HG02610 (cell line): ENCODE results near the gene C1orf210.
A peak's percentile ranks its signal among the peaks of the same experiment; 100 is the strongest.

Source experiments
- ATAC-seq: cut with Tn5 transposase; IDR thresholded peaks from one replicate; pipeline ENCODE4 v1.9.1; 2021; ENCODE audit warnings: mild to moderate bottlenecking, moderate library complexity; ENCODE audit not compliant: unreplicated experiment

The C1orf210 gene

DNA sequence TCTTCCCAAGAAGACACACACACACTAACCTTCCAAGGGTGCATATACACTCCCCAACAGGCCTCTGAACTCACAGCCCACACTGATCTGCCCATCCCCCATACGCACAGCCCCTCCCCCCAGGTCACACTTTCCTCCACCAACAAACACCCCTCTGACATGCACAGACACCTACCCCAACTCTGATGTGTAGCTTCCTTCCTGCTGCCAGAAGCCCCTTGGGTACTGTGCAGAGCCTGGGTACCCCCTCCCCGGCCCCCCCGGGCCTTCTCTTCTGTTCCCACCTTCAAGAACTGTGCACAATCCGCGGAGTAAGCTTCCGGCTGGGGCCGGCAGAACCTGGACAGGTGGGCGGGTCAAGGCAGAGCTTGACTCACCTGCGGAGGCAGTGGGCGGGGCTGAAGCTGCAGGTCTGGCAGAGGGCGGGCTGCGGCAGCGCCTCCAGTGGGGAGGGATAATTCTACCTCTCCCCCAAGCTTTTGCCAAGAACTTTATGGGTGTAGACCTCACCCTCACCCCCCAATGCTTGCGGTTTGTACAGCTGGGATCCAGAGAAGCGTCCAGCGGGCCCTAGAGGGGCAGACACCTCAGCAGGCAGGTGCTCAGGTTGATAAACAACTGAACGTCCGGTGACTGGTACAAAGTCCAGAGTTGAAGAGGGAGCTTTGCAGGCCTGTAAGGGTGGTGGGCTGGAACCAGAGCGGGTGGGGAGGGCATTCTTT, at the start of gene C1orf210:
Gene C1orf210 (minus strand): TSS at position 313 of the 722 bp plus-strand sequence. CDS start 2,311 bp downstream, outside the sequence.
- ATAC-seq: no peak

- no peak for ATAC-seq
Observed at GRCh38 chr1:43334453-43335205, 49.2 kb upstream of the C1orf210 start.

- no peak for ATAC-seq
Observed at GRCh38 chr1:43331688-43332087, 46.3 kb upstream of the C1orf210 start.

DNA sequence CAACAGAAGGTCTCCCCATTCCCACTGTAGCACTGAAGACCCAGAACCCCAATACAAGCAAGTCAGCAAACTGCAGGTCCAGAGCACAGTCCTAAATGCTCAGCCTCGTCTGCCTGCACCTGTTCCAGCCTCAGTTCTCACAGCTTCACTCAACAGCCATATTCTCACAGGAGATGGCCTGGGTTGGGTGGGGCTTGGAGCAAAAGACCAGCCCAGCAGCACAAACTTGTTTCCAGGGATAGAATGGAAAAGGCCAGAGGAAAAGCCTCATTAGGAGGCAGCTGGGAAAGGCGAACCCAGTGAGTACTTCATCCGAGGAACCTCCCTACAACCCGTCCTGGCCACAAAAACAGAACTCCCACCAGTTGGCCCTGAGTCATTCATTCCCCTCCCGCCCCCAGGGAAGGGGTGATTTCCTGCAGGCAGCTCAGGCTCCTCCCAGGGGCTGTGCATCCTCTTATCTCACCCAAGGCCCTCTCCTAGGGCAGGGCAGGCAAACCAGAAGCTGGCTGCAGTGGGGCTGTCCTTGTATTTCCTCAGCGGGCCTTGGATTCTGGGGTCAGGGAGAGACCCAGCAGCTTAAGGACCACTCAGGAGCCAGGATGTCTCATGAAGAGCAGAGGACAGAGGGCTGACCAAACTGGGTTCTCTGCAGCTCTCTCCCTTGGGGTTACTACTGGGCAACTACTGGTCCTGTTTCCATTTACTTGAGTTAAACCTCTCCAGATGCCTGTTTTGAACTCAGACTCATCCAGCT, 44.8 kb upstream of the C1orf210 start:
- ATAC-seq: peak; percentile 76

- ATAC-seq: no peak
Observed at GRCh38 chr1:43327549-43328292, 42.3 kb upstream of the C1orf210 start.

GRCh38 chr1:43325381-43325780, 40.0 kb upstream of the C1orf210 start:
- ATAC-seq: no peak

DNA sequence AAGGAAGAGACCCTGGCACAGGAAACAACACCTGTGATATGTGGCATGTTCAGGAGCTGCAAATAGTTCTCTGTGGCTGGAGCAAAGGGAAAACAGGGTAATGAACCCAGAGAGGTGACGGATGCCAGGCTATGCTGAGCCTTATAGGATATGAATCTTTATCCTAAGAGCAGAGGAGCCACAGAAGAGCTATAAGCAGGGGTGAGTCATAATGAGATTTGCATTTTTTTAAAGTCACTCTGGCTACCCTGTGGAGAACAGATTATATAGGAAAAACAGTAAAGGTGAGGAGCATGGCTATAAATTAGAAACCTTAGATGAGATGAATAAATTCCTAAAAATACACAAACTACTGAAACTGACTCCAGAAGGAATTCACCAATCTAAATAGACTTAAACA, 39.4 kb upstream of the C1orf210 start:
- no peak for ATAC-seq

DNA sequence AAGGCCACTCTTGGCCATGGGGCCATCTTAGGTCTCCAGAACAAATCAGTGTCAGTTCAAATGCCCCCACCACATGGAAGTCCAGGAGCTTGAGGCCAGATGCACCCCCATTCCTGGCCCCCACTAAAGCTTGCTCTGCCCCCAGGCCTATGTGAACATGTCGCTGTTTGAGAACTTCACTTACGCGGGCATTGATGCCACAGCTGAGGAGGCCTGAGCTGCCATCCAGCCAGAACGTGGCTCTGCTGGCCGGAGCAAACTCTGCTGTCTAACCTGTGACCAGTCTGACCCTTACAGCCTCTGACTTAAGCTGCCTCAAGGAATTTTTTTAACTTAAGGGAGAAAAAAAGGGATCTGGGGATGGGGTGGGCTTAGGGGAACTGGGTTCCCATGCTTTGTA, 37.1 kb upstream of the C1orf210 start:
- no peak for ATAC-seq

- ATAC-seq: no peak
Observed at GRCh38 chr1:43321331-43321891, 36.0 kb upstream of the C1orf210 start.

- no peak for ATAC-seq
Observed at GRCh38 chr1:43319766-43320165, 34.4 kb upstream of the C1orf210 start.

- ATAC-seq: no peak
Observed at GRCh38 chr1:43319288-43319687, 33.9 kb upstream of the C1orf210 start.

DNA sequence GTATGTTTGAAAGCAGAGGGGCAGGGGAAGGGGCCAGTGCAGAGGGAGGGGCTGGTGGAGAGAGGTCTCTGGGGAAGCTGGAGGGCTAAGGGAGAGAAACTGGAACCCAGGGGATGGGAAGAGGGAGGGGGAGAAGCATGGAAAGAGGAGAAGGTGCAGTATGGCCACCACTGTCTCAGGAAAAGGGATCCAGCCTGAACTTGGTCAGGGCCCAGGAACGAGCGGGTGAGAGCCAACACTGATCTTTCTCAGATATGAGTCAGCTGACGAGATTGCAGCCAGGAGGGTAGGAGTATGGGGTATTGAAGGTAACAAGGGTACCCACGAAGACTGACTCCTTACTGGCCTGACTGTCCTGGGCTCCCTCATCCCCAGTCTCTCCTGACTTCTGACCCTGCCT, 33.5 kb upstream of the C1orf210 start:
- no peak for ATAC-seq

GRCh38 chr1:43317817-43318471, 32.6 kb upstream of the C1orf210 start:
- ATAC-seq: no peak

DNA sequence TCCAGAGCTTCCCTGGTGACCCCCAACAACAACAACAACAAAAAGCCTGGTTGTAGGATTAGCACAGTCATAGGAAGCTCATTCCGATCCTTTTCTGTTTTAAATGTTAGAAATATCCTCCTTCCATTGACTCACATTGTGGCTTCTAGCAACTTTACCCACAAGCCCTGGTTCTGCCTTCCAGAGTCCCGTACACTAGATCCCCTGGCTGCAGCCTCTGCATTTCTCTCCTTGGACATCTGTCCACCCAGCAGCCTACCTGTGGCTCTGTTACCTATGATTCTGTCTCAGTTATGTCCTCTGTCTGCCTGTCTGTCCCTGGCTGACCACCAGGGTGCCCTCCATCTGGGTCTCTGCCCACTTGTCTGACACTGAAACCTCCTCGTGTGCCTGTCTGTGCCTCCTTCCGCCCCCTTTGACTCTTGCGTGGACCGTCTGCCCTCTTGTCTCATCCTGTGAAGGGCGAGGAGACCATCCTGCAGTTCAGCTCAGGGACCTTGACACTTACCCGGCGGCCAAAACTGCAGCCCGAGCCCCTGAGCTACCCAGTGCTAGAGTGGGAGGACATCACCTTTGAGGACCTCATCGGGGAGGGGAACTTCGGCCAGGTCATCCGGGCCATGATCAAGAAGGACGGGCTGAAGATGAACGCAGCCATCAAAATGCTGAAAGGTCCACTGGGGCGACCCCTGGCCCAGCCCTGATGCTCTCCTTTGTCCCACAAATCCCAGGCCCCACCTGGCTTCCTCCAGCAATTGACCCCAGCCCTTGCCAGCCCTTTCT, 31.5 kb upstream of the C1orf210 start:
- no peak for ATAC-seq

- no peak for ATAC-seq
Observed at GRCh38 chr1:43315963-43316737, 30.8 kb upstream of the C1orf210 start.

- ATAC-seq: no peak
Observed at GRCh38 chr1:43315481-43315880, 30.1 kb upstream of the C1orf210 start.

DNA sequence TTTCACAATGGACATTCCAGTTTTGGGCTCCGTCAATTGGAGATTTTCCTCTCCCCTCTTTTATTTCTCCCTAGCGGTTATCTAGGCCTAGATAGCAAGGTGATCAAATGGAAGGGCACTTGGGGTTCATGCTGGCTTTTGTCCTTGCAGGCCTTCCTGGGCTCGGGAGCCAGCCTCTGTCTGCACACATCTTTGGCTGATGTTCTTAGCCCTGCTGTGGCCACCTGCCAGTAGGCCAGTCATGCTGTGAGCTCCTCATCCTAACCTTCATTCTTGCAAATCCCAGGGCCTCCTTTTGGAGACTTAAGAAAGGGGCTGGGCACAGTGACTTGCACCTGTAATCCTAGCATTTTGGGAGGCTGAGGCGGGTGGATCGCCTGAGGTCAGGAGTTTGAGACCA, 28.9 kb upstream of the C1orf210 start:
- no peak for ATAC-seq

DNA sequence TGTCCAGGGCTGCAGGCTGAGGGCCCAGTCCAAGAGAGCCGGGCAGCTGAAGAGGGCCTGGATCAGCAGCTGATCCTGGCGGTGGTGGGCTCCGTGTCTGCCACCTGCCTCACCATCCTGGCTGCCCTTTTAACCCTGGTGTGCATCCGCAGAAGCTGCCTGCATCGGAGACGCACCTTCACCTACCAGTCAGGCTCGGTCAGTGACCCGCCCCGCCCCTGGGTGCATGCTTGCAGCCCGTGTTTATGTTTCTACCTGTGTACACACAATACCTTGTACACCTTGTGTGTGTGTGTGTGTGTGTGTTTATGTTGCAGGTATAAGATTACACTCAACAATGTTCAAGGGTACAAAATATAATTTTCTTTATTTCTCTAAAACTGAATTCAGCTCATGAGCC, 28.4 kb upstream of the C1orf210 start:
- no peak for ATAC-seq
